GM19099 (cell line): ENCODE data around the gene DAPK1.

Experiments used
- POLR2A ChIP-seq: IDR thresholded peaks from 3 replicates; pipeline ENCODE4 v1.6.1; 2011; ENCODE audit warnings: low read depth; ENCODE audit not compliant: insufficient read length; ENCODE audit errors: extremely low read depth

DAPK1 gene

GRCh38 chr9:87611776-87612175, 114.1 kb downstream of the DAPK1 start:
- no peak for TF ChIP-seq POLR2A

- TF ChIP-seq POLR2A: no peak
Measured at GRCh38 chr9:87612536-87612935, 114.9 kb downstream of the DAPK1 start.

GRCh38 chr9:87613265-87614111, 115.8 kb downstream of the DAPK1 start:
- no peak for TF ChIP-seq POLR2A

GRCh38 chr9:87614397-87614796, 116.7 kb downstream of the DAPK1 start:
- TF ChIP-seq POLR2A: no peak

GRCh38 chr9:87615136-87615535, 117.5 kb downstream of the DAPK1 start:
- TF ChIP-seq POLR2A: no peak

- no peak for TF ChIP-seq POLR2A
Measured at GRCh38 chr9:87615547-87616148, 118.0 kb downstream of the DAPK1 start.

GRCh38 chr9:87618226-87618625, 120.6 kb downstream of the DAPK1 start:
- no peak for TF ChIP-seq POLR2A

- TF ChIP-seq POLR2A: no peak
Measured at GRCh38 chr9:87618931-87619330, 121.3 kb downstream of the DAPK1 start.

GRCh38 chr9:87619346-87619745, 121.7 kb downstream of the DAPK1 start:
- no peak for TF ChIP-seq POLR2A

- no peak for TF ChIP-seq POLR2A
Measured at GRCh38 chr9:87620731-87621322, 123.2 kb downstream of the DAPK1 start.

GRCh38 chr9:87622098-87622497, 124.4 kb downstream of the DAPK1 start:
- TF ChIP-seq POLR2A: no peak

GRCh38 chr9:87622923-87623322, 125.3 kb downstream of the DAPK1 start:
- TF ChIP-seq POLR2A: no peak

- TF ChIP-seq POLR2A: no peak
Measured at GRCh38 chr9:87628346-87628745, 130.7 kb downstream of the DAPK1 start.

- TF ChIP-seq POLR2A: no peak
Measured at GRCh38 chr9:87629104-87629503, 131.4 kb downstream of the DAPK1 start.

- TF ChIP-seq POLR2A: no peak
Measured at GRCh38 chr9:87630266-87630665, 132.6 kb downstream of the DAPK1 start.

- no peak for TF ChIP-seq POLR2A
Measured at GRCh38 chr9:87630846-87631245, 133.2 kb downstream of the DAPK1 start.
